HG02571 (cell line): Measurements from ENCODE around the gene ZC3H12D.
"Not testable (repeated sequence)": the region's sequence is repeated elsewhere in the genome, so short reads cannot be mapped to it uniquely, and the experiment has no call there.

ENCODE experiments used
- ATAC-seq: cut with Tn5 transposase; IDR thresholded peaks from one replicate; pipeline ENCODE4 v1.9.1; 2021; ENCODE audit warnings: mild to moderate bottlenecking, moderate library complexity; ENCODE audit not compliant: unreplicated experiment

The ZC3H12D gene

DNA sequence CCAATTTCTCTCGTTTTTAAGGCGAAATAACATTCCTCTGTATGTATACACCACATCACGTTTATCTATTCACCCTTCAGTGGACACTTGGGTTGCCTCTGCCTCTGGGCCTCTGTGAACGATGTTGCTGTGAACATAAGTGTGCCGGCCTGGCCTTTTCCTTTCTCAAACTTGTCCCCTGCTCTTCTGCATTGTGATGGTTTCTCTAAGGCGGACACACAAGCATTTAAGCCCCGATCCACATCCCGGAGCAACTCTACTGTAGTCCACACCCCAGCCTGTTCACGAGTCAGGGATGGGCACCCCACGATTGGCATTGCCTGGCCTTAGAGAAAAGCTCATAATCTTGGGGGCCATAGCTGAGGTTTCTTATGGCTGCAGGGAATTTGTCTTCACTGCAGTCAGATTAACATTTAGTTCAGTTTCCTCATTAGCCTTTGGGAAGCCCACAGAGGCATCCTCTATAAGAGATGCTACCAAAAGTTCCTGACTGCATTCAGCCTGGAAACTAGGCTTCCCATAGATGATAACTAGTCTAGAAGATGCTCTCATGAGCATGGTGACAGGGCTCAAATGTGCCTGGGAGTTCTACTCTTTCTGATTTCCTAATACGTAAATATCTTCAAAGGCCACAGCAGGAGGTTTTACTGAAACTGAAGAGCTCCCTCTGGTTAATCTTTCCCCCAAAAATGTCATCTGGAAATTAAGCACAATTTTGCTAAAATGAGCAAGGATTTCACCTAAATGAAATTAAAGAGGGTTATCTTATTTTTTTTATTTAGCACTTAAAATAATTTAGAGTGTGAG is 762 bp downstream of the ZC3H12D start:
- no peak for ATAC-seq

- ATAC-seq, result no peak
Observed at GRCh38 chr6:149483334-149483725, 1.5 kb downstream of the ZC3H12D start.

GRCh38 chr6:149482545-149483333 is 2.1 kb downstream of the ZC3H12D start:
- no peak for ATAC-seq

DNA sequence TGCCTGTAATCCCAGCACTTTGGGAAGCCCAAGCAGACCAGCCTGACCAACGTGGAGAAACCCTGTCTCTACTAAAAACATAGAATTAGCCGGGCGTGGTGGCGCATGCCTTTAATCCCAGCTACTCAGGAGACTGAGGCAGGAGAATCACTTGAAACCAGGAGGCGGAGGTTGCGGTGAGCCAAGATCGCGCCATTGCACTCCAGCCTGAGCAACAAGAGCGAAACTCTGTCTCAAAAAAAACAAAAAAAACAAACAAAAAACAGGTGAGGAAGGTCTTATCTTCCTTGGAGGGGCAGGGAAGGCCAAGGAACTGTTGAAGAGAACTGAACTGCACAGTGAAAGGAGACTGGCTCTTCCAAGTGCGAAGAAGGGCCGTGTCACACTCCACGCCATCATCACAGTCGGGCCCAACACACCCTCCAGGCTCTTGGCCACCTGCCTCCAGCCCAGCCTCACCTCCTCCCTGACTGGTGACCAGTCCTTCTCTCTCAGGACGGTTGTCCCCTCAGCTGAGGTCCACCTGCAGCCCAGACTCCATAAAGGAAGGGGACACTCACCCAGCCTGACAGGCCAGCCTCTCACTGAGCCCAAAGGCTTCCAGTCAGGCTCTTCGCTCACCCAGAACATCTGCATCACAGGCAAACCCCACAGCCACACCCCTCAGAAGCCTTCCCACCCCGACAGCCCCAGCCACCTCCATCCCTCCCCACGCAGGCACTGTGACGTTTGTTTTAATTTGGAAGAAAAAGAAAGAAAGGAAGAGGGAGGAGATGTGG is 4.1 kb downstream of the ZC3H12D start:
- no peak for ATAC-seq

- ATAC-seq, result no peak
Observed at GRCh38 chr6:149478631-149479314, 6.0 kb downstream of the ZC3H12D start.

DNA sequence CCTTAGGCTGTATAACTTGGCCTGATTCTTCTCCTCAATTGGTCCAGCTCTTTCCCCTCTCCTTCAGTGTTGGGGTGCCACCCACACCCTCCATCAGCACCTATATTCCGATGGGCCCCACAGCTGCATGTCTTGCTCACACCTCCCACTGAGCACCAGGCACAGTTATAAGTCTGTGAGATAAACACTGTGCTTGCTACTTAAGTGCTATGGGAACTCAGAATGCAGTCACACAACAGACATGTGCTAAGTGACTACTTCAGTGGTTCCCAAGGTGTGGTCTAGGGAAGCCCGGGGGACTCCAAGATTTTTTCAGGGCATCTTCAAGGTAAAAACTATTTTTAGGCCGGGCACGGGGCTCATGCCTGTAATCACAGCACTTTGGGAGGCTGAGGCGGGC is 7.3 kb downstream of the ZC3H12D start:
- no peak for ATAC-seq

- no peak for ATAC-seq
Observed at GRCh38 chr6:149476789-149477455, 7.9 kb downstream of the ZC3H12D start.

- ATAC-seq, result no peak
Observed at GRCh38 chr6:149474108-149474935, 10.5 kb downstream of the ZC3H12D start.

GRCh38 chr6:149473080-149474052 is 11.4 kb downstream of the ZC3H12D start:
- ATAC-seq, result no peak

- ATAC-seq, result no peak
Observed at GRCh38 chr6:149472241-149472640, 12.6 kb downstream of the ZC3H12D start.

GRCh38 chr6:149471801-149472200 is 13.0 kb downstream of the ZC3H12D start:
- ATAC-seq, result no peak

DNA sequence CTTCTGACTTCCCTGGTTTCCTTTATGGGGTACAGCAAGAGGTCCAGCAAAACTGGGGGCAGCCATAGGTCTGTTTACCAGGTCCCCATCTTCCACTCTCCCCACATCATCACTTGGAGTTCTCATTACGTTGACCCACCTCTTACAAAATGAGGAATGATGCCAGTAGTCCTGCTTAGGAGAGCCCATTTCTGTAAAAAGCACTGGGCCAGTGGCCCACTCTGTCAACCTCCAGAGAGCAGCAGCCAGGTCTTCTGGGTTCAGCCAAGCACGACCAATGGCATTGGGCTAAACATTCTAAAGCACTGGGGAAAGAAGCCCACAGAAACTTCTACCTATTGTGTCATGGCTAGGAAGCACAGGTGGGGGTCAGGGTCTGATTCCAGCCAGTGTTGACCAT is 13.9 kb downstream of the ZC3H12D start:
- ATAC-seq, result no peak

DNA sequence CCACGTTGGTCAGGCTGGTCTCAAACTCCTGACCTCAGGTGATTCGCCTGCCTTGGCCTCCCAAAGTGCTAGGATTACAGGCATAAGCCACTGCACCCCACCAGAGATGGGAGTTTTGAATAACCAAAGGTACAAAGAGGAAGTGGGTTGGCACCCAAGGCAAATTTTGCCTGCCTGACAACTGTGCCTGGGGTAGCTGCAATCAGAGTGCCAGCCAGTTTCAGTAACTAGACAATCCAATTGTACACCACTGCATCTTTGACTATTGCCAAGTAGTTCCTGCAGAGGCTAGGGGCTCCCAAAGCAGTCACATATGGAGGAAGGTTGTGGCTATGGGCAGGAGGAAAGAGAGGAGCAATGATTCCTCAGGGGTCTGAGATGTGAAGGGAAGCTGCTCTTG is 16.6 kb downstream of the ZC3H12D start:
- ATAC-seq, result no peak

GRCh38 chr6:149467265-149467664 is 17.5 kb downstream of the ZC3H12D start:
- ATAC-seq, result no peak

DNA sequence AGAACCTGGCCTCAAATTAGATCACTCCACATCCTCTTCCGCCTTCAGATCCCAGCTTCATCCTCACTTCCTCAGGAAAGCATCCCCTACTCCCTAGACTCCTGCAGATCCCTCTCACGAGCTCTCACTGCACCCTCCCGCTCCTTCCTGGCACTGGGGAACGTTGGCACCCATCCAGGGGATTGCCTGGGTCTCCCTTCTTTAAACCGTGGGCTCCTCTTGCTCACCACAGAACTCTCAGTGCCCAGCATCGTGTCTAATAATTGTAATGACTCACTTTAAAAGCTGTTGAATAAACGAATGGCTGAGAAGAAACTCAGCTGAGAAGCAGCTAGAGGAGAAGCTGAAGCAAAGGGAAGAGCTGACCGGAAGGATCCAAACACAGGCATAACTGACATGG is 20.4 kb downstream of the ZC3H12D start:
- no peak for ATAC-seq

DNA sequence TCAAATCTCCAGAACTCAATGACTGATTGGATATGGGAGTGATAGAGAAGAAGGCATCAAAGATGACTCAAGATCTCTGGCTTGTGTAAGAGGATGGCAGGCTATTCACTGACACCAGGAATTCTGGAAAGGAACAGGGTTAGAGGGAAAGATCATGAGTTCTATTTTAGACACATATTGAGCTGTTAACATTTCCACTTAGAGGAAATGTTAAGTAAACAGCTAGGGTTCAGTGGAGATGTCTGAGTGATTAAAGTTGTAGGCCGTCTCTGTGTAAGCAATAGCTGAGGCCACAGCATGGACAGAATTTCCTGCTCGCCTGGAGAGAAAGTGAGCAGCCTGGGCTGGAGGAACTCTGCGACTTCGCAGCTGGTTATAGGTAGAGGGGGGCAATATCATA is 21.0 kb downstream of the ZC3H12D start:
- no peak for ATAC-seq

- not testable (repeated sequence) for ATAC-seq
Observed at GRCh38 chr6:149462712-149463111, 22.1 kb downstream of the ZC3H12D start.

- ATAC-seq, result no peak
Observed at GRCh38 chr6:149461670-149462069, 23.1 kb downstream of the ZC3H12D start.
